ENCODE measurements around the gene LYSMD2. TPM values are rescaled to one million over a fixed set of nuclear protein-coding genes. Genes with fewer than 3 reads are reported as not detected.
A peak's percentile ranks its signal among the peaks of the same experiment; 100 is the strongest.

LYSMD2 gene
- total RNA-seq, 1 donor from 2014 or later, result 20.6 TPM

DNA sequence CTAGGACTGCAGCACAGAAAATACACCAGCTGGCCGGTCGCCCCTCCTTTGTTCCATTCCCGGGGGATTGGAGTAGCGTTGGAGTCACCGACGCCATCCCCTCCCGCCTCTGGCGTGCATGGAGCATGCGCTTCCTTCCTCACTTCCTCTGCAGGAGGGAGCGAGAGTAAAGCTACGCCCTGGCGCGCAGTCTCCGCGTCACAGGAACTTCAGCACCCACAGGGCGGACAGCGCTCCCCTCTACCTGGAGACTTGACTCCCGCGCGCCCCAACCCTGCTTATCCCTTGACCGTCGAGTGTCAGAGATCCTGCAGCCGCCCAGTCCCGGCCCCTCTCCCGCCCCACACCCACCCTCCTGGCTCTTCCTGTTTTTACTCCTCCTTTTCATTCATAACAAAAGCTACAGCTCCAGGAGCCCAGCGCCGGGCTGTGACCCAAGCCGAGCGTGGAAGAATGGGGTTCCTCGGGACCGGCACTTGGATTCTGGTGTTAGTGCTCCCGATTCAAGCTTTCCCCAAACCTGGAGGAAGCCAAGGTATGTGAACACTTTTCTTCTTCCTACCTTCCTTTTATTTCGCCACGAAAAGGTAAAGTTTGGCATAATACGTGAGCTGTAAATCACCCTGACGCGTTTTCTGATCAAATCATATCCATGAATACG is 56.0 kb downstream of the LYSMD2 start, which contains the start of gene SCG3:
SCG3 (plus strand) TSS at position 201 of the 661 bp plus-strand sequence; CDS start at position 454, 253 bp downstream.
- no peak within 1 kb of the TSS for H3K4me3 ChIP-seq
- peaks cover 3% of the 10 kb centered on the region for H3K4me1 ChIP-seq
- TF ChIP-seq, protein P1, sequence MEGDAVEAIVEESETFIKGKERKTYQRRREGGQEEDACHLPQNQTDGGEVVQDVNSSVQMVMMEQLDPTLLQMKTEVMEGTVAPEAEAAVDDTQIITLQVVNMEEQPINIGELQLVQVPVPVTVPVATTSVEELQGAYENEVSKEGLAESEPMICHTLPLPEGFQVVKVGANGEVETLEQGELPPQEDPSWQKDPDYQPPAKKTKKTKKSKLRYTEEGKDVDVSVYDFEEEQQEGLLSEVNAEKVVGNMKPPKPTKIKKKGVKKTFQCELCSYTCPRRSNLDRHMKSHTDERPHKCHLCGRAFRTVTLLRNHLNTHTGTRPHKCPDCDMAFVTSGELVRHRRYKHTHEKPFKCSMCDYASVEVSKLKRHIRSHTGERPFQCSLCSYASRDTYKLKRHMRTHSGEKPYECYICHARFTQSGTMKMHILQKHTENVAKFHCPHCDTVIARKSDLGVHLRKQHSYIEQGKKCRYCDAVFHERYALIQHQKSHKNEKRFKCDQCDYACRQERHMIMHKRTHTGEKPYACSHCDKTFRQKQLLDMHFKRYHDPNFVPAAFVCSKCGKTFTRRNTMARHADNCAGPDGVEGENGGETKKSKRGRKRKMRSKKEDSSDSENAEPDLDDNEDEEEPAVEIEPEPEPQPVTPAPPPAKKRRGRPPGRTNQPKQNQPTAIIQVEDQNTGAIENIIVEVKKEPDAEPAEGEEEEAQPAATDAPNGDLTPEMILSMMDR (IDR thresholded peaks at IDR 0.05), result no peak
- H3K9me3 ChIP-seq, result no peaks in the 10 kb centered on the region
- intact Hi-C loops (cut with DNase I), result no loop called here
- DNase-seq (peak; percentile 90), ATAC-seq (peak; percentile 99)
- peaks cover 30% of the 10 kb centered on the region for H3K27me3 ChIP-seq
- no peak within 1 kb of the TSS for H3K27ac ChIP-seq
- H3K36me3 ChIP-seq, result no peaks in the 10 kb centered on the region

GRCh38 chr15:51680321-51680720 is 57.1 kb downstream of the LYSMD2 start:
- Histone ChIP-seq H3K4me3 (no peak overlapping the region), H3K9me3 (no peaks in the 10 kb centered on the region), H3K4me1 (peaks cover 3% of the 10 kb centered on the region), H3K27me3 (peaks cover 28% of the 10 kb centered on the region), H3K27ac (no peak overlapping the region), H3K36me3 (no peaks in the 10 kb centered on the region)
- DNase-seq (no peak), ATAC-seq (no peak)
- TF ChIP-seq, protein P1 (IDR thresholded peaks at IDR 0.05), result no peak
- intact Hi-C loops (cut with DNase I), result no loop called here

DNA sequence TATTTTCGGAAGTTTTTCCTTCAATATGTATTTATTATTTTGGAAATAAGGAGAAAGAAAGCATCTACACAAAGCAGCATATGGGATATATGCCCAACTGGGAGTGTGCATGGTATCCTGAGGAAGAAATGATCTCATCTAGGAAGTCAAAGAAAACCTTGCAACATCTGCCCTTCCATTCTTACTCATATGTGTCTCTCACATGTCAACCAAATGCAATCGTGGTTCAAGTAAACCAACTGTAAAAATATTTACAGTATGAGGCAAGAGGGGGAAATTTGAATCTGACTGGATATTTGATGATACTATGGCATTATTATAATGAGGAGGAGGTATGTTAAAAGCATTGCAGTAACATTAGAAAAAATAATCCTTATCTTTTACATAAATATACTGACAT is 59.4 kb downstream of the LYSMD2 start:
- Histone ChIP-seq H3K4me3 (no peak overlapping the region), H3K9me3 (no peaks in the 10 kb centered on the region), H3K27ac (no peak overlapping the region), H3K27me3 (peaks cover 8% of the 10 kb centered on the region), H3K4me1 (peaks cover 3% of the 10 kb centered on the region), H3K36me3 (no peaks in the 10 kb centered on the region)
- intact Hi-C loops (cut with DNase I), result no loop called here
- ATAC-seq, result no peak
- TF ChIP-seq, protein P1 (IDR thresholded peaks at IDR 0.05), result no peak
- no peak for DNase-seq

GRCh38 chr15:51677452-51677851 is 60.0 kb downstream of the LYSMD2 start:
- H3K4me1 ChIP-seq, result peaks cover 3% of the 10 kb centered on the region
- intact Hi-C loops (cut with DNase I), result no loop called here

DNA sequence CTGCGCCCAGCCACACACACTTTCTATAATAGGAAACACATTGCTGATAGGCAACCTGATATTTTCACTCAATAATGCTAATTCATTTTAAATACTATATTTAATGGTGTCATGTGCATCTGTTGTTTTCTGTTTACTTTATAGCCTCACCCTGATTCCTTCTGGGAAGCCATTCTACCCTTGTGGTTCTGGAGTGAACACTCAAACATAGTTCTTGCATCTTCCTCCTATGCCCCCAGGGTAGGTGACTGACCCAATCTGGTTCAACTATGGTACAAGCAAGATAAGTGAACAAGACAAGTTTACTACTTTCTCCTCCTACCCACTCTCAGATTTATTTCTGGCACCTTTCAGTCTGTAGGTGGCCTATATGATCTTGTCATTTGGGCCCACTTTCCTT is 60.4 kb downstream of the LYSMD2 start:
- intact Hi-C loops (cut with DNase I), result no loop called here
- TF ChIP-seq, protein P1 (IDR thresholded peaks at IDR 0.05), result no peak
- H3K4me1 ChIP-seq, result peaks cover 3% of the 10 kb centered on the region

More at GRCh38 chr15:51677452-51677851, 60.0 kb downstream of the LYSMD2 start:
- no peak for ATAC-seq
- H3K4me3 ChIP-seq, result no peak overlapping the region
- no peaks in the 10 kb centered on the region for H3K36me3 ChIP-seq
- DNase-seq, result no peak
- TF ChIP-seq, protein P1 (IDR thresholded peaks at IDR 0.05), result no peak
- H3K27me3 ChIP-seq, result peaks cover 2% of the 10 kb centered on the region
- H3K9me3 ChIP-seq, result no peaks in the 10 kb centered on the region
- no peak overlapping the region for H3K27ac ChIP-seq

More for the DNA sequence above, 60.4 kb downstream of the LYSMD2 start:
- H3K27me3 ChIP-seq, result no peaks in the 10 kb centered on the region
- no peaks in the 10 kb centered on the region for H3K36me3 ChIP-seq
- no peak overlapping the region for H3K27ac ChIP-seq
- H3K9me3 ChIP-seq, result no peaks in the 10 kb centered on the region
- ATAC-seq, result no peak
- H3K4me3 ChIP-seq, result no peak overlapping the region
- DNase-seq, result no peak

Data from upper lobe of right lung (tissue), 1 donor.